OCI-LY3 (cell line): ENCODE data around the gene HSBP1L1.
A peak's percentile ranks its signal among the peaks of the same experiment; 100 is the strongest.
"Not testable (repeated sequence)": the region's sequence is repeated elsewhere in the genome, so short reads cannot be mapped to it uniquely, and the experiment has no call there.

ENCODE experiments used
- H2AFZ ChIP-seq: fragments of 200-600, 300-600 bp; shearing (Covaris generic); 2 replicates; pipeline ENCODE4 v1.6.0; 2014; ENCODE audit warnings: antibody characterized with exemption, low read depth, low read length
- H3K27ac ChIP-seq: fragments of 200-600, 300-600 bp; sonication (generic); 2 replicates; pipeline ENCODE4 v1.5.1; 2014; ENCODE audit warnings: mild to moderate bottlenecking, low read length, moderate library complexity, mixed read lengths
- H3K27me3 ChIP-seq: fragments of 200-600, 300-600 bp; sonication (generic); 2 replicates; pipeline ENCODE4 v1.6.1; 2014; ENCODE audit warnings: low read depth, low read length, mixed read lengths
- H3K36me3 ChIP-seq: fragments of 200-600, 300-600 bp; sonication (generic); replicated peaks from 2 replicates; pipeline ENCODE3; 2014; ENCODE audit warnings: low read depth, low read length, mixed read lengths
- H3K4me1 ChIP-seq: fragments of 300-600, 200-600 bp; sonication (generic); 2 replicates; pipeline ENCODE4 v1.6.1; 2014; ENCODE audit warnings: low read length, mixed read lengths
- H3K4me2 ChIP-seq: fragments of 200-600, 300-600 bp; sonication (generic); 2 replicates; pipeline ENCODE4 v1.6.1; 2014; ENCODE audit warnings: low read length, mixed read lengths
- H3K4me3 ChIP-seq: fragments of 300-600, 200-600 bp; sonication (generic); 2 replicates; pipeline ENCODE4 v1.5.1; 2014; ENCODE audit warnings: antibody characterized with exemption, mild to moderate bottlenecking, low read length, moderate library complexity
- H3K79me2 ChIP-seq: fragments of 300-600, 200-600 bp; shearing (Covaris generic); 2 replicates; pipeline ENCODE4 v1.6.1; 2014; ENCODE audit warnings: mild to moderate bottlenecking, low read length, mixed read lengths
- H3K9ac ChIP-seq: fragments of 300-600, 200-600 bp; shearing (Covaris generic); 2 replicates; pipeline ENCODE4 v1.6.0; 2014; ENCODE audit warnings: mild to moderate bottlenecking, low read length, moderate library complexity
- H3K9me3 ChIP-seq: fragments of 200-600, 300-600 bp; shearing (Covaris generic); 2 replicates; pipeline ENCODE4 v1.6.1; 2014; ENCODE audit warnings: low read length, mixed read lengths; ENCODE audit not compliant: insufficient read depth
- H4K20me1 ChIP-seq: fragments of 200-600, 300-600 bp; sonication (generic); 2 replicates; pipeline ENCODE4 v1.6.1; 2016; ENCODE audit warnings: low read length, mixed read lengths; ENCODE audit not compliant: insufficient read depth
- CTCF ChIP-seq: fragments of 200-600, 300-600 bp; sonication (generic); IDR thresholded peaks from 2 replicates; pipeline ENCODE4 v1.5.1; 2014; ENCODE audit warnings: antibody characterized with exemption, low read length, low read depth
- EZH2phosphoT487 ChIP-seq: fragments of 200-600 bp; shearing (Covaris generic); IDR thresholded peaks from 2 replicates; pipeline ENCODE4 v1.6.1; 2018; ENCODE audit warnings: antibody characterized with exemption, mixed run types, low read depth

The HSBP1L1 gene

DNA sequence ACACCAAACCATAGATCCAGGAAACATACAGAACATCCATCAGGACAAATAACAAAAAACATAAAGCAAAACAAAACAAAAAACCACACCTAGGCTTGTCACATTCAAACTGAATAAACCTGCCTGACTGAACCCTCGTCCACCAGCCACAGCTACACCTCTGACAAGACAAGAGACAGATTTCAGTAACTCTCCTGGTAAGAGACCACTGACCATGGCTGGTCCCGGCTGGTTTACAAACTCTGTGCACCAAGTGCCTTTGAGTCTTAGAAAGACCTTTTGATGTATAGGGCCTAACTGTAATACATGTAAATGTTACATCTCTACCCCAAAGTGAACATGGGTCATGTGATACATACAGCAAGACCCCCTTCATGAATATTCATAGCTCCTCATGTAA lies 8.2 kb upstream of the HSBP1L1 start:
- H3K27ac ChIP-seq, result no peak overlapping the region
- no peaks in the 10 kb centered on the region for H4K20me1 ChIP-seq
- no peak overlapping the region for H2AFZ ChIP-seq
- no peaks in the 10 kb centered on the region for H3K36me3 ChIP-seq
- no peaks in the 10 kb centered on the region for H3K27me3 ChIP-seq
- H3K4me2 ChIP-seq, result no peak overlapping the region
- H3K4me3 ChIP-seq, result no peak overlapping the region
- TF ChIP-seq EZH2phosphoT487 (no peak), CTCF (no peak)
- peaks cover 15% of the 10 kb centered on the region for H3K4me1 ChIP-seq
- no peaks in the 10 kb centered on the region for H3K9me3 ChIP-seq
- H3K79me2 ChIP-seq, result peaks cover under 1% of the 10 kb centered on the region; the same call in 1 of the 2 replicates
- H3K9ac ChIP-seq, result no peak overlapping the region

DNA sequence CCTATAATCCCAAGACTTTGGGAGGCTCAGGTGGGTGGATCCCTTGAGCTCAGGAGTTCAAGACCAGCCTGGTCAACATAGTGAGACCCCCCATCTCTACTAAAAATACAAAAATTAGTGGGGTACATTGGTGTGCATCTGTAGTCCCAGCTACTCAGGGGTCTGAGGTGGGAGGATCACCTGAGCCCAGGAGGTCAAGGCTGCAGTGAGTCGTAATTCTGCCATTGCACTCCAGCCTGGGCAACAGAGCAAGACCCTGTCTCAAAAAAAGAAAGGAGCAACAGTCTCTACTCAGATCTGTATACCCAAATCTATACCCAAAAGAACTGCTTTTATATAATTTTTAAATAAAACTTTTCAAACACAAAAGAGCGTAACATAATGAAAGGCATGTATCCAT lies 5.5 kb upstream of the HSBP1L1 start:
- Histone ChIP-seq H3K4me3 (no peak overlapping the region), H3K79me2 (no peaks in the 10 kb centered on the region), H3K9ac (no peak overlapping the region), H3K27ac (no peak overlapping the region), H3K4me2 (no peak overlapping the region), H4K20me1 (no peaks in the 10 kb centered on the region), H3K27me3 (no peaks in the 10 kb centered on the region), H3K36me3 (no peaks in the 10 kb centered on the region), H3K4me1 (peaks cover 20% of the 10 kb centered on the region), H2AFZ (no peak overlapping the region), H3K9me3 (no peaks in the 10 kb centered on the region)
- TF ChIP-seq EZH2phosphoT487, result no peak
- no peak for TF ChIP-seq CTCF

DNA sequence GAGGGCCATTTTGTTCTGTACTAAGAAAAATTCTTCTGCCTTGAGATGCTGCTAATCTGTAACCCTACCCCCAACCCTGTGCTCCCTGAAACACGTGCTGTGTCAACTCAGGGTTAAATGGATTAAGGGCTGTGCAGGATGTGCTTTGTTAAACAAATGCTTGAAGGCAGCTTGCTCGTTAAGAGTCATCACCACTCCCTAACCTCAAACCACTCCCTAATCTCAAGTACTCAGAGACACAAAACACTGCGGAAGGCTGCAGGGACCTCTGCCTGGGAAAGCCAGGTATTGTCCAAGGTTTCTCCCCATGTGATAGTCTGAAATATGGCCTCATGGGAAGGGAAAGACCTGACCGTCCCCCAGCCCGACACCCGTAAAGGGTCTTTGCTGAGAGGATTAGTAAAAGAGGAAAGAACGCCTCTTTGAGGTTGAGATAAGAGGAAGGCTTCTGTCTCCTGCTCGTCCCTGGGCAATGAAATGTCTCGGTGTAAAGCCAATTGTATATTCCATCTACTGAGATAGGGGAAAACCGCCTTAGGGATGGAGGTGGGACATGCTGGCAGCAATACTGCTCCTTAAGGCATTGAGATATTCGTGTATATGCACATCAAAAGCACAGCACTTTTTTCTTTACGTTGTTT lies 4.2 kb upstream of the HSBP1L1 start:
- H3K4me1 ChIP-seq, result peaks cover 20% of the 10 kb centered on the region
- H3K79me2 ChIP-seq, H4K20me1 ChIP-seq, H3K36me3 ChIP-seq, H3K9ac ChIP-seq, H3K27ac ChIP-seq, H3K27me3 ChIP-seq, H3K9me3 ChIP-seq: not testable (repeated sequence)
- H3K4me3 ChIP-seq, result peak overlapping the region; percentile 3; the same call in 1 of the 2 replicates
- H3K4me2 ChIP-seq, result peak overlapping the region; percentile 25
- H2AFZ ChIP-seq, result 0 out of 2 replicates have a peak overlapping the region, but pooled peaks have one; percentile 6

DNA sequence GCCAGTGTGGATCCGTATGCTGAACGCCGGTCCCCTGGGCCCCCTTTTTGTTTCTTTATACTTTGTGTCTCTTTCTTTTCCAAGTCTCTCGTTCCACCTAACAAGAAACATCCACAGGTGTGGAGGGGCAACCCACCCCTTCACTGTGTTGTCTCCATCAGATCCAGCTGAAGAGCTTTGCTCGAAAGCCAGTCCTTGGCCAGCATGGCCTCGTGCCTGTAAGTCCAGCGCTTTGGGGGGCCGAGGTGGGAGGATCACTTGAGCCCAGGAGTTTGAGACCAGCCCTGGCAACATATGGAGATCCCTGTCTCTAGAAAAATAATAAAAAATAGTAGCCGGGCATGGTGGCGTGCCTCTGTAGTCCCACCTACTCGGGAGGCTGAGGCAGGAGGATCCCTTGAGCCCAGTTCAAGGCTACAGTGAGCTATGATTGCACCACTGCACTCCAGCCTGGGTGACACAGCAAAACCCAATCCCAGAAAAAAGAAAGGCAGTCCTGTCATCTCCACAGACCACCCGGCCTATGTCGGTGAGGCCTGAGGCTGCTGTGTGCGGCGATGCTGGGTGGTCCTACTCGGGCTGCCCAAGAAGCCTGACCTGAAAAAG lies 3.4 kb upstream of the HSBP1L1 start:
- no peaks in the 10 kb centered on the region for H3K27me3 ChIP-seq
- H2AFZ ChIP-seq, result no peak overlapping the region
- no peaks in the 10 kb centered on the region for H3K79me2 ChIP-seq
- H3K9ac ChIP-seq, result no peak overlapping the region
- H3K4me2 ChIP-seq, result no peak overlapping the region
- no peaks in the 10 kb centered on the region for H3K9me3 ChIP-seq
- H3K27ac ChIP-seq, result no peak overlapping the region
- H3K4me1 ChIP-seq, result peaks cover 20% of the 10 kb centered on the region
- no peaks in the 10 kb centered on the region for H3K36me3 ChIP-seq
- no peaks in the 10 kb centered on the region for H4K20me1 ChIP-seq
- no peak for TF ChIP-seq CTCF
- no peak for TF ChIP-seq EZH2phosphoT487
- H3K4me3 ChIP-seq, result no peak overlapping the region
